OCI-LY1 (cell line): ENCODE measurements around the gene CXCL3.

Experiments used
- H2AFZ ChIP-seq: fragments of 200-600 bp; sonication (generic), shearing (Covaris generic); 2 replicates; pipeline ENCODE4 v1.6.0; 2014; ENCODE audit warnings: antibody characterized with exemption, mild to moderate bottlenecking, low read length
- H3F3A ChIP-seq: fragments of 200-600 bp; sonication (generic), shearing (Covaris generic); 2 replicates; pipeline ENCODE4 v1.6.0; 2014; ENCODE audit warnings: mild to moderate bottlenecking, antibody characterized with exemption, low read length, moderate library complexity; ENCODE audit not compliant: insufficient read depth
- H3K27ac ChIP-seq: fragments of 200-600 bp; sonication (generic); 2 replicates; pipeline ENCODE4 v1.5.1; 2014; ENCODE audit warnings: low read length, mixed run types, mild to moderate bottlenecking, low read depth; ENCODE audit not compliant: poor library complexity, severe bottlenecking
- H3K27me3 ChIP-seq: fragments of 200-600 bp; sonication (generic); 2 replicates; pipeline ENCODE4 v1.6.0; 2014; ENCODE audit warnings: antibody characterized with exemption, mild to moderate bottlenecking, low read length, moderate library complexity; ENCODE audit not compliant: insufficient read depth
- H3K36me3 ChIP-seq: fragments of 200-600 bp; sonication (generic); 2 replicates; pipeline ENCODE4 v1.6.1; 2014; ENCODE audit warnings: mild to moderate bottlenecking, antibody characterized with exemption, low read length, moderate library complexity, mixed read lengths; ENCODE audit not compliant: insufficient read depth
- H3K4me1 ChIP-seq: fragments of 200-600 bp; sonication (generic); 2 replicates; pipeline ENCODE4 v1.5.1; 2014; ENCODE audit warnings: mild to moderate bottlenecking, low read length, moderate library complexity; ENCODE audit not compliant: insufficient read depth, severe bottlenecking
- H3K4me2 ChIP-seq: fragments of 200-600 bp; sonication (generic), shearing (Covaris generic); 2 replicates; pipeline ENCODE4 v1.6.1; 2014; ENCODE audit warnings: low read length
- H3K4me3 ChIP-seq: fragments of 200-600 bp; sonication (generic); 2 replicates; pipeline ENCODE4 v1.5.1; 2014; ENCODE audit warnings: low read length, low read depth, mild to moderate bottlenecking, mixed read lengths; ENCODE audit not compliant: poor library complexity, severe bottlenecking
- H3K79me2 ChIP-seq: fragments of 200-600 bp; shearing (Covaris generic); 2 replicates; pipeline ENCODE4 v1.6.1; 2016; ENCODE audit warnings: mixed run types, low read length, mixed read lengths; ENCODE audit not compliant: insufficient read depth
- H3K9ac ChIP-seq: fragments of 200-600 bp; sonication (generic), shearing (Covaris generic); 2 replicates; pipeline ENCODE4 v1.6.1; 2014; ENCODE audit warnings: mild to moderate bottlenecking, low read length, mixed read lengths
- H3K9me2 ChIP-seq: fragments of 200-600 bp; sonication (generic), shearing (Covaris generic); 2 replicates; pipeline ENCODE4 v1.6.1; 2014; ENCODE audit warnings: low read depth, mild to moderate bottlenecking, low read length, mixed read lengths
- H3K9me3 ChIP-seq: fragments of 200-600 bp; shearing (Covaris generic); 2 replicates; pipeline ENCODE4 v1.6.1; 2014; ENCODE audit warnings: low read length, mixed read lengths
- H4K20me1 ChIP-seq: fragments of 200-600 bp; sonication (generic), shearing (Covaris generic); 2 replicates; pipeline ENCODE4 v1.6.0; 2016; ENCODE audit warnings: mild to moderate bottlenecking, low read length; ENCODE audit not compliant: insufficient read depth
- EZH2 ChIP-seq: fragments of 200-600 bp; sonication (generic), shearing (Covaris generic); IDR thresholded peaks from 2 replicates; pipeline ENCODE4 v1.8.0; 2017; ENCODE audit warnings: borderline replicate concordance, mixed run types, mild to moderate bottlenecking, antibody characterized with exemption, low read length, moderate library complexity, mixed read lengths
- TF ChIP-seq, protein P1 (sequence below): fragments of 200-600 bp; sonication (generic), shearing (Covaris generic); IDR thresholded peaks from 2 replicates; pipeline ENCODE4 v1.5.1; 2017; ENCODE audit warnings: mild to moderate bottlenecking, antibody characterized with exemption, low read length, moderate library complexity, mixed read lengths

CXCL3 gene

DNA sequence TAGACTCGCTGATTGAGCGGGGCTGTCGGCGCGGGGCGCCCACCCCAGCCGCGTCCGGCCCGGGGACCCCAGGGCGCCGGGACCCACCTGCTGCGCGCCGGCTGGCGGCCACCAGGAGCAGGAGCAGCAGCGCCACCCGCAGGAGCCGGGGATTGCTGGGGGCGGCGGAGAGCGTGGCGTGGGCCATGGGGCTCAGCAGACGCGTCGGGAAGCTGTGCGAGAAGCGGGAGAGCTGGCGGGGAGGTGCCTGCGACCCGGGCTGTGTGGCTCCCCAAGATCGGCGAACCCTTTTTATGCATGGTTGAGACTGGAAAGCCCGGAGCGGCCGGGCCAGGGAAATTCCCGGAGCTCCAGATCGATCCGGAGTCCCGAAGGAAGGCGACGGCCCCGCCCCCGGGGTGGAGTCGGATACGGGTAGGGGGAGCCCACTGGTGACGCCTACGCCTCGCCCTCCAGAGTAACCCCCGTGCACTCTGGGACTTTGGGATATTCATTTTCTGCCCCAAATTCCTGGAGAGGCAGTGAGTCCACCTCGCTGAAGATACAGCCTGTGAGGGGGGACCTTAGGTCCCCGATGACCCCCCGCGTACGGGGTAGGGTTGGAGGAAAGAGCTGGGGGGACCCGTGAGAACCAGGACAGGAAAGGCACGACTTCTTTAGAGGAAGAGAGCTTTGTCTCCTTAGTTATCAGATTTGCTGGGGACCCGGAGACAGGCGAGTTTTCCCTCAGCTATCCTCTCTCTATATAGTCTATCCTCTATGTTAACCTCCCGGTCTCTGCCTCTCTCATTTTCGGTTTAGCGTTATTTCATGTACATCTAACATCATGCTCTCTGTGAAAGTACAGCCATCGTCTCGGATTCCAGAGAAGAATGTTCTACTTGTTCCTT, at the start of gene CXCL3:
CXCL3 (minus strand) TSS at position 265 of the 890 bp plus-strand sequence; CDS start at position 187, 78 bp downstream.
- Histone ChIP-seq H3K79me2 (no peaks in the 10 kb centered on the region), H2AFZ (no peak within 1 kb of the TSS), H3K27ac (no peak within 1 kb of the TSS), H4K20me1 (no peaks in the 10 kb centered on the region), H3K9me2 (no peaks in the 10 kb centered on the region), H3K4me2 (no peak within 1 kb of the TSS), H3K9ac (no peak within 1 kb of the TSS), H3K9me3 (no peaks in the 10 kb centered on the region), H3K27me3 (0 out of 2 replicates have a peak, but pooled peaks cover 6% of the 10 kb centered on the region), H3K4me3 (no peak within 1 kb of the TSS), H3K4me1 (no peaks in the 10 kb centered on the region), H3K36me3 (no peaks in the 10 kb centered on the region), H3F3A (no peaks in the 10 kb centered on the region)
- TF ChIP-seq, protein P1, sequence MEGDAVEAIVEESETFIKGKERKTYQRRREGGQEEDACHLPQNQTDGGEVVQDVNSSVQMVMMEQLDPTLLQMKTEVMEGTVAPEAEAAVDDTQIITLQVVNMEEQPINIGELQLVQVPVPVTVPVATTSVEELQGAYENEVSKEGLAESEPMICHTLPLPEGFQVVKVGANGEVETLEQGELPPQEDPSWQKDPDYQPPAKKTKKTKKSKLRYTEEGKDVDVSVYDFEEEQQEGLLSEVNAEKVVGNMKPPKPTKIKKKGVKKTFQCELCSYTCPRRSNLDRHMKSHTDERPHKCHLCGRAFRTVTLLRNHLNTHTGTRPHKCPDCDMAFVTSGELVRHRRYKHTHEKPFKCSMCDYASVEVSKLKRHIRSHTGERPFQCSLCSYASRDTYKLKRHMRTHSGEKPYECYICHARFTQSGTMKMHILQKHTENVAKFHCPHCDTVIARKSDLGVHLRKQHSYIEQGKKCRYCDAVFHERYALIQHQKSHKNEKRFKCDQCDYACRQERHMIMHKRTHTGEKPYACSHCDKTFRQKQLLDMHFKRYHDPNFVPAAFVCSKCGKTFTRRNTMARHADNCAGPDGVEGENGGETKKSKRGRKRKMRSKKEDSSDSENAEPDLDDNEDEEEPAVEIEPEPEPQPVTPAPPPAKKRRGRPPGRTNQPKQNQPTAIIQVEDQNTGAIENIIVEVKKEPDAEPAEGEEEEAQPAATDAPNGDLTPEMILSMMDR, result no peak
- TF ChIP-seq EZH2, result no peak

DNA sequence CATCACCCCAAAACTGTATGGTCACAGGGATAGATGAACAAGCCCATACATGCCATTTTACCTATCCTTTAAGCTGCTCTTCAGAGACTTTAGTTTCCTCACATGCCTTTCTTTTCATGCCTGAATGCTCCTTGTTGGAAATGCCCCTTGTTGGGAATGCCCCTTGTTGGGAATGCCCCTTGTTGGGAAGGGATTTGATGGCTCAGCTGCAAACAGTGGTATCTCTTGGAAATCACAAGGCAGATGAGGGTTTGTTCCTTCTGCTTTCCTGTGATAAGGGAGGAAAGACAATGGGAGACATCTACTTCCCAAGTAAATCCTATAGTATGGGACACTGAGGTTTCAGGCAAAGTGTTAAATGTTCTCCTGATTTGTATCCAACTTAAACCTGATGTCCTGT, 49.0 kb upstream of the CXCL3 start:
- Histone ChIP-seq H4K20me1 (no peaks in the 10 kb centered on the region), H3K79me2 (no peaks in the 10 kb centered on the region), H3K9me2 (no peaks in the 10 kb centered on the region), H3F3A (no peaks in the 10 kb centered on the region), H3K9me3 (no peaks in the 10 kb centered on the region), H3K36me3 (no peaks in the 10 kb centered on the region), H3K9ac (no peak overlapping the region), H3K4me1 (no peaks in the 10 kb centered on the region), H2AFZ (no peak overlapping the region), H3K27me3 (no peaks in the 10 kb centered on the region), H3K27ac (no peak overlapping the region), H3K4me3 (no peak overlapping the region), H3K4me2 (no peak overlapping the region)
- TF ChIP-seq EZH2, result no peak
- TF ChIP-seq, protein P1, result no peak

DNA sequence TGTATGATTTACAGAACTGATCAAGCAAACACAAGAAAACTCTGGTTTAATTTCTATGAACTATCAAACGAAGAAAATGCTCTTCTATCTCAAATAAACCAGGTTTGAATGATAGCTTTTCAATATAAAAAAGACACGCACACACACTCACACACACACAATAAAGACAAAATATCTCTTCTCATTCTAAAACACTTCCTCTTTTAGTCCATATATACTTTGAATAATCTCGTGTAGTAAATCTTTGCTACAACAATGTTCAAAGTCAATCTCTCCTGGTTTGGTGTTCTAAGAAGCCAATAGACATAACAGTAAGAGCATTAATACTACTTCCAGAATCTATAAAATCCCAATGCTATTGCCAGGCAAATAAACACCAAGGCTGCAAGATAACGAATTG, 47.2 kb upstream of the CXCL3 start:
- Histone ChIP-seq H3F3A (no peaks in the 10 kb centered on the region), H3K79me2 (no peaks in the 10 kb centered on the region), H4K20me1 (no peaks in the 10 kb centered on the region), H3K4me3 (no peak overlapping the region), H3K27ac (no peak overlapping the region), H3K4me2 (no peak overlapping the region), H3K4me1 (no peaks in the 10 kb centered on the region), H3K9ac (no peak overlapping the region), H3K9me2 (no peaks in the 10 kb centered on the region), H3K36me3 (no peaks in the 10 kb centered on the region), H2AFZ (no peak overlapping the region), H3K9me3 (no peaks in the 10 kb centered on the region), H3K27me3 (no peaks in the 10 kb centered on the region)
- TF ChIP-seq, protein P1, result no peak
- no peak for TF ChIP-seq EZH2
